HepG2 (cell line): ENCODE measurements around the gene MYL9. TPM values are rescaled to one million over a fixed set of nuclear protein-coding genes. Genes with fewer than 3 reads are reported as not detected.
A peak's percentile ranks its signal among the peaks of the same experiment; 100 is the strongest.

Experiments
- ATAC-seq: fragments of 200-7000 bp; cut with Tn5 transposase; 3 replicates; pipeline ENCODE4 v1.9.1; 2020; ENCODE audit warnings: mild to moderate bottlenecking, moderate library complexity
- BruUV-seq: library from RNA; stranded (reverse); fragments of 400-500 nt; replicated peaks from 2 replicates; lab custom pipeline; 2021; lab: Mats Ljungman, UMichigan
- CTCF ChIA-PET: fragments of 300-600 bp; formaldehyde crosslinking; extraction: SDS; loops from one replicate; lab custom pipeline; 2021; ENCODE audit warnings: low total read pairs, inconsistent platforms, low intra/inter-chr PET ratio; lab: Yijun Ruan, JAX
- POLR2A ChIA-PET: fragments of 350-600 bp; sonication (Branson Sonifier 250); formaldehyde crosslinking; loops from one replicate; lab custom pipeline; 2020; ENCODE audit warnings: antibody characterized with exemption, inconsistent platforms; lab: Yijun Ruan, JAX
- DNase-seq: peaks from one replicate; pipeline ENCODE4 v3.0.0-alpha.2; 2015; ENCODE audit warnings: low spot score
- FAIRE-seq: peaks from 3 replicates; lab custom pipeline; 2011; peaks lifted over from hg19 to GRCh38; lab: Jason Lieb, UNC
- H2AFZ ChIP-seq: one replicate; pipeline ENCODE4 v1.6.1; 2011; ENCODE audit warnings: low read length, inconsistent platforms
- H3K27ac ChIP-seq: fragments of 300-600 bp; 3 replicates; pipeline ENCODE4 v1.8.0; 2011; ENCODE audit warnings: mixed run types, mild to moderate bottlenecking, mixed read lengths, low read length, inconsistent platforms; ENCODE audit not compliant: insufficient read depth; ENCODE audit errors: extremely low read length
- H3K27me3 ChIP-seq, 2 experiments: fragments of 200-600 bp in 1 of 2; 2 replicates in 1 of 2; 3 replicates in 1 of 2; pipeline versions ENCODE4 v1.6.0 to v1.8.0; 2011; ENCODE audit warnings: low read length in 2 of 2, mild to moderate bottlenecking in 2 of 2, moderate library complexity in 2 of 2, inconsistent platforms in 1 of 2; ENCODE audit not compliant: insufficient read depth in 2 of 2, control insufficient read depth in 1 of 2
- H3K36me3 ChIP-seq, 2 experiments: fragments of 200-600 bp in 1 of 2; replicated peaks in 1 of 2; 2 replicates in 1 of 2; 3 replicates in 1 of 2; pipeline versions ENCODE4 v1.5.1 to v1.8.0; 2011; ENCODE audit warnings: low read length in 2 of 2, inconsistent platforms in 1 of 2; ENCODE audit not compliant: insufficient read depth in 2 of 2, control insufficient read depth in 1 of 2
- H3K4me1 ChIP-seq: 2 replicates; pipeline ENCODE4 v1.5.1; 2012; ENCODE audit warnings: low read length, inconsistent platforms; ENCODE audit not compliant: insufficient read depth
- H3K4me2 ChIP-seq: 2 replicates; pipeline ENCODE4 v1.6.0; 2011; ENCODE audit warnings: low read depth, low read length, inconsistent platforms
- H3K4me3 ChIP-seq, 3 experiments: fragments of 200-600 bp in 1 of 3; sonication (generic), shearing (Covaris generic) in 1 of 3; replicated peaks in 1 of 3; 2 replicates each; pipeline ENCODE4 v1.5.1; 2011 to 2016; ENCODE audit warnings: low read length in 3 of 3, inconsistent platforms in 2 of 3, low read depth in 2 of 3, mild to moderate bottlenecking in 2 of 3, control low read depth in 1 of 3, mixed read lengths in 1 of 3; ENCODE audit not compliant: insufficient read depth in 1 of 3
- H3K79me2 ChIP-seq: one replicate; pipeline ENCODE4 v1.6.1; 2011; ENCODE audit warnings: low read length, inconsistent platforms; ENCODE audit not compliant: insufficient read depth
- H3K9ac ChIP-seq: 2 replicates; pipeline ENCODE4 v1.6.0; 2011; ENCODE audit warnings: mild to moderate bottlenecking, low read depth, low read length, inconsistent platforms; ENCODE audit not compliant: insufficient read depth
- H3K9me3 ChIP-seq: 2 replicates; pipeline ENCODE4 v1.5.1; 2012; ENCODE audit warnings: mild to moderate bottlenecking, low read length
- H4K20me1 ChIP-seq: 2 replicates; pipeline ENCODE4 v1.6.0; 2011; ENCODE audit warnings: inconsistent platforms, mild to moderate bottlenecking, low read length, moderate library complexity; ENCODE audit not compliant: insufficient read depth
- ELF1 ChIP-seq: sonication (generic); formaldehyde crosslinking; IDR thresholded peaks from 2 replicates; pipeline ENCODE4 v1.4.0; 2020; ENCODE audit warnings: missing genetic modification reagents
- ERF ChIP-seq: IDR thresholded peaks from 2 replicates; pipeline ENCODE4 v1.6.1; 2018; ENCODE audit warnings: missing biosample characterization, missing genetic modification reagents
- HNF4A ChIP-seq: sonication (generic); formaldehyde crosslinking; IDR thresholded peaks from 2 replicates; pipeline ENCODE4 v1.4.0; 2020; ENCODE audit warnings: missing genetic modification reagents
- MAF1 ChIP-seq: sonication (generic); formaldehyde crosslinking; IDR thresholded peaks from 2 replicates; pipeline ENCODE4 v1.5.0; 2020; ENCODE audit warnings: missing genetic modification reagents, borderline replicate concordance
- MLLT10 ChIP-seq: sonication (generic); formaldehyde crosslinking; IDR thresholded peaks from 2 replicates; pipeline ENCODE4 v1.4.0; 2020; ENCODE audit warnings: missing genetic modification reagents
- NCOR1 ChIP-seq: fragments of 200-600 bp; sonication (generic); IDR thresholded peaks from 2 replicates; pipeline ENCODE4 v1.7.0; 2017; ENCODE audit warnings: antibody characterized with exemption, low read length, borderline replicate concordance
- NFKB2 ChIP-seq: sonication (generic); formaldehyde crosslinking; IDR thresholded peaks from 2 replicates; pipeline ENCODE4 v1.4.0; 2020; ENCODE audit warnings: missing genetic modification reagents, borderline replicate concordance
- NPAS2 ChIP-seq: sonication (generic); formaldehyde crosslinking; IDR thresholded peaks from 2 replicates; pipeline ENCODE4 v1.8.0; 2022; ENCODE audit warnings: mild to moderate bottlenecking, missing genetic modification reagents, borderline replicate concordance
- TBP ChIP-seq: sonication (generic); formaldehyde crosslinking; IDR thresholded peaks from 2 replicates; pipeline ENCODE4 v1.5.0; 2020; ENCODE audit warnings: missing genetic modification reagents
- ZFP37 ChIP-seq: sonication (generic); formaldehyde crosslinking; IDR thresholded peaks from 2 replicates; pipeline ENCODE4 v1.4.0; 2020; ENCODE audit warnings: missing genetic modification reagents, borderline replicate concordance
- ZFX ChIP-seq: sonication (generic); formaldehyde crosslinking; IDR thresholded peaks from 2 replicates; pipeline ENCODE4 v1.4.0; 2020; ENCODE audit warnings: mild to moderate bottlenecking, low read depth, missing genetic modification reagents, moderate library complexity
- ZNF3 ChIP-seq: IDR thresholded peaks from 2 replicates; pipeline ENCODE4 v1.7.0; 2017; ENCODE audit warnings: inconsistent platforms
- ZNF34 ChIP-seq: sonication (generic); formaldehyde crosslinking; IDR thresholded peaks from 2 replicates; pipeline ENCODE4 v1.4.0; 2020; ENCODE audit warnings: mild to moderate bottlenecking, missing genetic modification reagents, borderline replicate concordance
- ZNF766 ChIP-seq: sonication (generic); formaldehyde crosslinking; IDR thresholded peaks from 2 replicates; pipeline ENCODE4 v1.5.0; 2020; ENCODE audit warnings: missing genetic modification reagents, borderline replicate concordance
- ZNF773 ChIP-seq: sonication (generic); formaldehyde crosslinking; IDR thresholded peaks from 2 replicates; pipeline ENCODE4 v1.4.0; 2020; ENCODE audit warnings: missing genetic modification reagents, borderline replicate concordance
- WGBS: methylation state at CpG from one replicate; pipeline ENCODE4 v1.1.6; 2017; ENCODE audit warnings: low lambda C conversion rate; 5-methylcytosine and 5-hydroxymethylcytosine counted together
- in situ Hi-C: cut with HindIII; loops from 2 replicates; pipeline ENCODE4 v1.10.0; 2017; ENCODE audit warnings: low pct_unique_long_range_greater_than_20kb; ENCODE audit not compliant: extremely low pct_ligation_motif_present
- intact Hi-C: fragments of 100-400 bp; cut with micrococcal nuclease; formaldehyde crosslinking; loops from one replicate; pipeline ENCODE4 v1.10.0; 2022; ENCODE audit not compliant: unreplicated experiment
- polyA plus RNA-seq, 8 experiments: library from polyadenylated mRNA; depleted of rRNA in 3 of 8; stranded (reverse) in 7 of 8; unstranded in 1 of 8; fragments of >200 nt; fragmentation: Illumina TruSeq in 4 of 8; extraction: Trizol in 4 of 8; gene quantifications; 2 replicates each; pipeline versions ENCODE4 v1.2.1 to v1.2.3, GENCODE V29; 2011 to 2016; ENCODE audit warnings: low read depth in 4 of 8, missing spikeins in 1 of 8, mixed read lengths in 1 of 8; ENCODE audit not compliant: insufficient read depth in 1 of 8
- total RNA-seq, 5 experiments: library from RNA; depleted of rRNA; stranded (reverse); fragments of >200 nt; fragmentation: Illumina TruSeq; extraction: Trizol; gene quantifications; 2 replicates each; pipeline ENCODE4 v1.2.3, GENCODE V29; 2016; ENCODE audit warnings: low read depth in 1 of 5
- TF ChIP-seq, protein P1 (sequence below): sonication (generic); formaldehyde crosslinking; IDR thresholded peaks from 2 replicates; pipeline ENCODE4 v1.4.0; 2020; ENCODE audit warnings: missing genetic modification reagents
- TF ChIP-seq, protein P2 (sequence below): sonication (generic); formaldehyde crosslinking; conservative IDR thresholded peaks from 2 replicates; pipeline ENCODE4 v1.4.0; 2020; ENCODE audit warnings: missing genetic modification reagents
- TF ChIP-seq, protein P3 (sequence below): sonication (generic); formaldehyde crosslinking; IDR thresholded peaks from 2 replicates; pipeline ENCODE4 v1.5.0; 2020; ENCODE audit warnings: mild to moderate bottlenecking, missing genetic modification reagents

The MYL9 gene
- total and polyA plus RNA-seq, 2 of the 13 experiments (the other 11 are each of a cell fraction or from before 2014, with no cell fraction given), result 0.87 to 2.2 TPM

DNA sequence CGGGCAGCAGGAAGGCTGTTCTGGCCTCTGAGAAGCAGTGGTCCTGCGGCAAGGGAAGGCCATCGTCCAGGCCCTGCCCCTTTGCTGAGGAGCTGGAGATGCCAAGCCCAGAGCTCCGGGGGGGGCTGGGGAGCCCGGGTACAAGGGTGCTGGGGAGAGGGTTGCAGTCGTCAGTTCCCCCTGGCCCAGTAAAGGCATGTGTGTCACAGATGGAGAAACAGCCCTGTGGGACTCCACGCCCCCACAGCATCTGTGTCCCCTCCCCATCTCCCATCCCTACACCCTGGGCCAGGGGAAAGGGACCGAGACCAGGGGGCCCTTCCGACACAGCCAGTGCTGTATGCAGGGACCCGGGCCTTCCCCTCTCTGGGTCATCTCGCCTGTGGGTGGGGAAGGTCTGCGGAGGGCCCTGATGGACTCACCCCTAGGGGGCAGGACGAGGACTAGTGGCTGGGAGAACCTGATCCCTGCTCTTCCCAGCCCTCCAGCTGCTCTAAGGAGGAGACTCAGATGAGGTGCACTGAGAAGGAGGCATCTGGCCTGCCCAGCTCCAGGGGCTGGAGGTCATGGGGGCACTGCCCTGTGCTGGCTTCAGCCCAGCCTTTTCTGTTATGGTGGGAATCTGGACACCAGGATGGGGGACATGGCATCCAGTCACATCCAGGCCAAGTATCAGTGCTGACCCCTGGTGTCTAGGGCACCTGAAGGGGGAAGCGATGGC, 609 bp downstream of the MYL9 start:
- BruUV-seq, result no TSS peak
- Histone ChIP-seq H3K4me2 (peak overlapping the region; percentile 19), H3K4me3 (peak overlapping the region in 2 of 3 experiments; percentile 19 to 45; a peak in 3 of 6 replicates), H3K4me1 (peaks cover 53% of the 10 kb centered on the region), H3K36me3 (no peaks in the 10 kb centered on the region), H3K9me3 (no peaks in the 10 kb centered on the region), H2AFZ (no peak overlapping the region), H3K27me3 (no peaks in the 10 kb centered on the region), H3K27ac (no peak overlapping the region), H3K9ac (no peak overlapping the region), H4K20me1 (no peaks in the 10 kb centered on the region; the same call in 1 of the 2 replicates), H3K79me2 (no peaks in the 10 kb centered on the region)
- FAIRE-seq, result peak; percentile 52
- ChIA-PET POLR2A (no interaction called here), CTCF (interaction anchor here (1.1 to 1.2 kb wide), 2 partner anchors 15 to 63 kb away, joined by 3 read pairs; partner anchors contain the start of gene RAB5IF)
- peak; percentile 46 for DNase-seq
- ATAC-seq, result peak; percentile 78
- in situ Hi-C loops (no loop called here), intact Hi-C loops (no loop called here)
- 44% methylated on average over 13 of the region's 14 CpGs for WGBS
- TF ChIP-seq ZFX (CRISPR knock-in tag), result 0 out of 2 replicates have a peak, but pooled peaks have one; percentile 16
- TF ChIP-seq NCOR1, result no peak
- peak; percentile 33; the same call in 1 of the 2 replicates for TF ChIP-seq HNF4A (CRISPR knock-in tag)
- TF ChIP-seq ERF, result 0 out of 2 replicates have a peak, but pooled peaks have one; percentile 13
- no peak for TF ChIP-seq TBP (CRISPR knock-in tag)
- TF ChIP-seq, protein P1, sequence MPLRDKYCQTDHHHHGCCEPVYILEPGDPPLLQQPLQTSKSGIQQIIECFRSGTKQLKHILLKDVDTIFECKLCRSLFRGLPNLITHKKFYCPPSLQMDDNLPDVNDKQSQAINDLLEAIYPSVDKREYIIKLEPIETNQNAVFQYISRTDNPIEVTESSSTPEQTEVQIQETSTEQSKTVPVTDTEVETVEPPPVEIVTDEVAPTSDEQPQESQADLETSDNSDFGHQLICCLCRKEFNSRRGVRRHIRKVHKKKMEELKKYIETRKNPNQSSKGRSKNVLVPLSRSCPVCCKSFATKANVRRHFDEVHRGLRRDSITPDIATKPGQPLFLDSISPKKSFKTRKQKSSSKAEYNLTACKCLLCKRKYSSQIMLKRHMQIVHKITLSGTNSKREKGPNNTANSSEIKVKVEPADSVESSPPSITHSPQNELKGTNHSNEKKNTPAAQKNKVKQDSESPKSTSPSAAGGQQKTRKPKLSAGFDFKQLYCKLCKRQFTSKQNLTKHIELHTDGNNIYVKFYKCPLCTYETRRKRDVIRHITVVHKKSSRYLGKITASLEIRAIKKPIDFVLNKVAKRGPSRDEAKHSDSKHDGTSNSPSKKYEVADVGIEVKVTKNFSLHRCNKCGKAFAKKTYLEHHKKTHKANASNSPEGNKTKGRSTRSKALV, result no peak
- no peak for TF ChIP-seq ZNF773
- no peak for TF ChIP-seq MLLT10
- TF ChIP-seq MAF1 (CRISPR knock-in tag), result no peak
- no peak for TF ChIP-seq NPAS2 (CRISPR knock-in tag)
- TF ChIP-seq ZNF766 (CRISPR knock-in tag), result 0 out of 2 replicates have a peak, but pooled peaks have one; percentile 44
- TF ChIP-seq ZNF34 (CRISPR knock-in tag), result no peak
- TF ChIP-seq ELF1 (CRISPR knock-in tag), result no peak
- 0 out of 2 replicates have a peak, but pooled peaks have one; percentile 43 for TF ChIP-seq NFKB2 (CRISPR knock-in tag)
- 0 out of 2 replicates have a peak, but pooled peaks have one; percentile 25 for TF ChIP-seq ZFP37 (CRISPR knock-in tag)
- TF ChIP-seq, protein P2, sequence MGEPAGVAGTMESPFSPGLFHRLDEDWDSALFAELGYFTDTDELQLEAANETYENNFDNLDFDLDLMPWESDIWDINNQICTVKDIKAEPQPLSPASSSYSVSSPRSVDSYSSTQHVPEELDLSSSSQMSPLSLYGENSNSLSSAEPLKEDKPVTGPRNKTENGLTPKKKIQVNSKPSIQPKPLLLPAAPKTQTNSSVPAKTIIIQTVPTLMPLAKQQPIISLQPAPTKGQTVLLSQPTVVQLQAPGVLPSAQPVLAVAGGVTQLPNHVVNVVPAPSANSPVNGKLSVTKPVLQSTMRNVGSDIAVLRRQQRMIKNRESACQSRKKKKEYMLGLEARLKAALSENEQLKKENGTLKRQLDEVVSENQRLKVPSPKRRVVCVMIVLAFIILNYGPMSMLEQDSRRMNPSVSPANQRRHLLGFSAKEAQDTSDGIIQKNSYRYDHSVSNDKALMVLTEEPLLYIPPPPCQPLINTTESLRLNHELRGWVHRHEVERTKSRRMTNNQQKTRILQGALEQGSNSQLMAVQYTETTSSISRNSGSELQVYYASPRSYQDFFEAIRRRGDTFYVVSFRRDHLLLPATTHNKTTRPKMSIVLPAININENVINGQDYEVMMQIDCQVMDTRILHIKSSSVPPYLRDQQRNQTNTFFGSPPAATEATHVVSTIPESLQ (CRISPR knock-in tag), result no peak
- TF ChIP-seq, protein P3, sequence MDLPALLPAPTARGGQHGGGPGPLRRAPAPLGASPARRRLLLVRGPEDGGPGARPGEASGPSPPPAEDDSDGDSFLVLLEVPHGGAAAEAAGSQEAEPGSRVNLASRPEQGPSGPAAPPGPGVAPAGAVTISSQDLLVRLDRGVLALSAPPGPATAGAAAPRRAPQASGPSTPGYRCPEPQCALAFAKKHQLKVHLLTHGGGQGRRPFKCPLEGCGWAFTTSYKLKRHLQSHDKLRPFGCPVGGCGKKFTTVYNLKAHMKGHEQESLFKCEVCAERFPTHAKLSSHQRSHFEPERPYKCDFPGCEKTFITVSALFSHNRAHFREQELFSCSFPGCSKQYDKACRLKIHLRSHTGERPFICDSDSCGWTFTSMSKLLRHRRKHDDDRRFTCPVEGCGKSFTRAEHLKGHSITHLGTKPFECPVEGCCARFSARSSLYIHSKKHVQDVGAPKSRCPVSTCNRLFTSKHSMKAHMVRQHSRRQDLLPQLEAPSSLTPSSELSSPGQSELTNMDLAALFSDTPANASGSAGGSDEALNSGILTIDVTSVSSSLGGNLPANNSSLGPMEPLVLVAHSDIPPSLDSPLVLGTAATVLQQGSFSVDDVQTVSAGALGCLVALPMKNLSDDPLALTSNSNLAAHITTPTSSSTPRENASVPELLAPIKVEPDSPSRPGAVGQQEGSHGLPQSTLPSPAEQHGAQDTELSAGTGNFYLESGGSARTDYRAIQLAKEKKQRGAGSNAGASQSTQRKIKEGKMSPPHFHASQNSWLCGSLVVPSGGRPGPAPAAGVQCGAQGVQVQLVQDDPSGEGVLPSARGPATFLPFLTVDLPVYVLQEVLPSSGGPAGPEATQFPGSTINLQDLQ (CRISPR knock-in tag), result no peak
- TF ChIP-seq ZNF3 (CRISPR knock-in tag), result no peak
